ENCODE measurements around the gene BCL7A. TPM values are rescaled to one million over a fixed set of nuclear protein-coding genes. Genes with fewer than 3 reads are reported as not detected.

The BCL7A gene
- total and polyA plus RNA-seq, 2 of the 8 experiments (the other 6 are each of a cell fraction or from before 2014, with no cell fraction given), result 11.9 to 12.7 TPM

- H2AK5ac ChIP-seq (ENCODE audit: low read depth, low read length), result no peak overlapping the region
- CTCF ChIA-PET (ENCODE audit: partially characterized antibody), result interaction anchor here (1.3 to 2.7 kb wide), 5 partner anchors 9 to 117 kb away, joined by 3 to 18 read pairs (median 3); no protein-coding TSS in a partner anchor
- 0 out of 8 replicates have a peak, but pooled peaks cover 0 to 5% (median 0%) of the 10 kb centered on the region in 4 experiments for H3K36me3 ChIP-seq (ENCODE audit: control insufficient read depth in 2 of 4, insufficient read depth in 4 of 4, low read length in 3 of 4)
- H2BK120ac ChIP-seq (replicated peaks; ENCODE audit: low read depth, low read length), result no peak overlapping the region
- H3K14ac ChIP-seq (ENCODE audit: insufficient read length), result no peak overlapping the region
- H3K27me3 ChIP-seq (replicated peaks in 1 of 4; ENCODE audit: control insufficient read depth in 3 of 4, extremely low read depth in 1 of 4, insufficient read depth in 3 of 4, low read length in 3 of 4), result peaks cover 0 to 4% (median 3%) of the 10 kb centered on the region in 4 experiments; a peak in 4 of 7 replicates
- H3K4ac ChIP-seq (replicated peaks; ENCODE audit: insufficient read length, low read depth, low read length), result no peak overlapping the region
- peaks cover 4% of the 10 kb centered on the region; the same call in 1 of the 2 replicates for H3K23me2 ChIP-seq (ENCODE audit: low read depth, low read length)
- H3K9me3 ChIP-seq (ENCODE audit: insufficient read depth in 2 of 2, low read depth in 1 of 2, low read length in 1 of 2), result no peaks in the 10 kb centered on the region
- H2BK15ac ChIP-seq (ENCODE audit: low read length), result no peak overlapping the region
- H3K18ac ChIP-seq (ENCODE audit: extremely low read depth, low read length), result no peak overlapping the region
- H3K4me1 ChIP-seq (replicated peaks in 1 of 4; ENCODE audit: control insufficient read depth in 3 of 4, insufficient read depth in 4 of 4, low read length in 3 of 4), result no peaks in the 10 kb centered on the region; a peak in 1 of 7 replicates
- no peak overlapping the region for H2AFZ ChIP-seq (ENCODE audit: low read length)
- H3K23ac ChIP-seq (ENCODE audit: insufficient read length), result no peak overlapping the region
- H4K91ac ChIP-seq (replicated peaks; ENCODE audit: insufficient read length, low read length), result no peak overlapping the region
- 88% methylated on average over 1 of the region's 1 CpG; no CpG with 5 or more reads in 1 of the 2 experiments for WGBS, 2 experiments (ENCODE audit: extremely low coverage in 1 of 2, insufficient coverage in 1 of 2, insufficient read length in 1 of 2, insufficient replicate concordance in 2 of 2, low coverage in 1 of 2, low lambda C conversion rate in 2 of 2, missing lambda C conversion rate in 1 of 2)
- H2BK20ac ChIP-seq (ENCODE audit: low read length), result no peak overlapping the region
- DNase-seq (ENCODE audit: low read depth in 1 of 2, low spot score in 2 of 2) (no peak), FAIRE-seq (no peak)
- H3K4me3 ChIP-seq (ENCODE audit: extremely low read depth in 1 of 4, insufficient read depth in 2 of 4, low read depth in 3 of 4, low read length in 4 of 4), result no peak overlapping the region
- H2BK12ac ChIP-seq (ENCODE audit: low read depth, low read length), result no peak overlapping the region
- POLR2A ChIA-PET (ENCODE audit: partially characterized antibody), result interaction anchor here (1.0 to 2.7 kb wide), 4 partner anchors 8 to 109 kb away, joined by 3 to 12 read pairs (median 6); partner anchors contain the start of gene LRRC43
- H3K9ac ChIP-seq (replicated peaks in 1 of 4; ENCODE audit: extremely low read depth in 1 of 4, low read depth in 3 of 4, low read length in 3 of 4), result no peak overlapping the region
- H3K56ac ChIP-seq (replicated peaks; ENCODE audit: insufficient read length, low read depth, low read length), result no peak overlapping the region
- no peak overlapping the region for H3K4me2 ChIP-seq (ENCODE audit: insufficient read depth in 1 of 2, low read depth in 2 of 2, low read length in 2 of 2)
- no peak overlapping the region for H2BK5ac ChIP-seq (ENCODE audit: low read depth, low read length)
- no peaks in the 10 kb centered on the region for H3K79me2 ChIP-seq (ENCODE audit: control insufficient read depth in 1 of 2, insufficient read depth in 2 of 2, low read length in 2 of 2)
- no peak overlapping the region for H4K8ac ChIP-seq (ENCODE audit: extremely low read depth, insufficient read depth, low read length)
- H4K5ac ChIP-seq (ENCODE audit: insufficient read length, low read depth, low read length), result no peak overlapping the region
- no peak overlapping the region for H3K27ac ChIP-seq (ENCODE audit: low read depth, low read length)
- no peaks in the 10 kb centered on the region for H4K20me1 ChIP-seq (replicated peaks in 1 of 2; ENCODE audit: control insufficient read depth in 1 of 2, insufficient read depth in 2 of 2, low read length in 2 of 2)
- H3K79me1 ChIP-seq (ENCODE audit: low read depth, low read length), result no peaks in the 10 kb centered on the region
- TF ChIP-seq RNF2 (IDR thresholded peaks at IDR 0.05; ENCODE audit: borderline replicate concordance, low read depth, low read length, missing control alignments, poor library complexity, severe bottlenecking) (no peak), SP4 (IDR thresholded peaks at IDR 0.05; ENCODE audit: low read length) (no peak), RAD21 (IDR thresholded peaks at IDR 0.05 in 1 of 2, conservative IDR thresholded peaks at IDR 0.05 in 1 of 2; ENCODE audit: low read depth in 2 of 2, low read length in 2 of 2) (no peak), NANOG (IDR thresholded peaks at IDR 0.05; ENCODE audit: insufficient read depth, low read depth, low read length, poor library complexity, severe bottlenecking) (no peak), CTCF (IDR thresholded peaks at IDR 0.05; ENCODE audit: control extremely low read depth in 1 of 3, insufficient read depth in 1 of 3, low read depth in 1 of 3, low read length in 3 of 3) (no peak), MAFK (IDR thresholded peaks at IDR 0.05; ENCODE audit: low read depth, low read length) (no peak), KDM5A (IDR thresholded peaks at IDR 0.05; ENCODE audit: low read length) (no peak), EP300 (IDR thresholded peaks at IDR 0.05; ENCODE audit: borderline replicate concordance in 1 of 2, low read depth in 2 of 2, low read length in 2 of 2) (no peak), SUZ12 (IDR thresholded peaks at IDR 0.05; ENCODE audit: low read length) (no peak), POU5F1 (IDR thresholded peaks at IDR 0.05; ENCODE audit: low read depth, low read length) (no peak)
Measured at GRCh38 chr12:122073815-122074214, 52.1 kb downstream of the BCL7A start.
